ENCODE data around the gene ZNF124.
"Not testable (repeated sequence)": the region's sequence is repeated elsewhere in the genome, so short reads cannot be mapped to it uniquely, and the experiment has no call there.

The ZNF124 gene

DNA sequence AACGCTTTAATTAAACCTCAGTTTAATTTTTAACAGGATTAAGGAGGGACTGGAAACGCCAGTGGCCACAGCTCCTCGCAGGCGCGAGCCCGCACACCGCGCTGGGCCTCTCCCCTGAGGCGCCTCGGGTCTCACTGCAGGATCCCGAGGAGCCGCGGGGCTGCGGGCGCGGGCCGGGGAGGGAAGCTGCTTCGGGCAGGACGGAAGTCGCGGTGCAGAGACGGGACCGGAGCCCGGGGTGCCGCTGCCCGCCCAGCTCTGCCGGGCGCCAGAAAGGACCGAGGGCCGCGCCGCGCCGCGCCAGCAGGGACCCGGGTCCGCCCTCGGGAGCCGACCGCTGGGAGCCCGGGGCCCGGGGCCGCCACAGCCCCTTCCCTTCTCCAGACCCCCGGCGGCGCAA, 377 bp downstream of the ZNF124 start:
- DNase-seq (ENCODE audit: low spot score), result not testable (repeated sequence)

DNA sequence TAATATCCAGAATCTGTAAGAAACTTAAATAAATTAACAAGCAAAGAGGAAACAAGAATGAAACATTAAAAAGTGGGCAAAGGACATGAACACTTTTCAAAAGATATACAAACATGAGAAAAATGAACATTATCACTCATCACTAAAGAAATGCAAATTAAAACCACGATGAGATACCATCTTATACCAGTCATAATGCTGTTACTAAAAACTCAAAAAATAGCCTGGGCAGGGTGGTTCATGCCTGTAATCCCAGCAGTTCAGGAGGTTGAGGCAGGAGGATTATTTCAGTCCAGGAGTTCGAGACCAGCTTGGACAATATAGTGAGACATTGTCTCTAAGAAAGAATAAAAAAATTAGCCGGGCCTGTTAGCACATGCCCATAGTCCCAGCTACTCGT, 6.1 kb downstream of the ZNF124 start:
- no peak for DNase-seq (ENCODE audit: low spot score)

DNA sequence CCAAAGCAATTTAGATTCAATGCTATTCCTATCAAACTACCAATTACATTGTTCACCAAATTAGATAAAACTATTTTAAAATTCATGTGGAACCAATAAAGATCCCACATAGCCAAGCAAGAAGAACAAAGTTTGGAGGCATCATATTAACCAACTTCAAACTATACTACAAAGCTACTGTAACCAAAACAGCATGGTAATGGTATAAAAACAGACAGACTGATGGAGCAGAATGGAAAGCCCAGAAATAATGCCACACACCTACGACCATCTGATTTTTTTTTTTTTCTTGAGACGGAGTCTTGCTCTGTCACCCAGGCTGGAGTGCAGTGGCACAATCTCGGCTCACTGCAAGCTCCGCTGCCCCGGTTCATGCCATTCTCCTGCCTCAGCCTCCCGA, 7.1 kb downstream of the ZNF124 start:
- no peak for DNase-seq (ENCODE audit: low spot score)

DNA sequence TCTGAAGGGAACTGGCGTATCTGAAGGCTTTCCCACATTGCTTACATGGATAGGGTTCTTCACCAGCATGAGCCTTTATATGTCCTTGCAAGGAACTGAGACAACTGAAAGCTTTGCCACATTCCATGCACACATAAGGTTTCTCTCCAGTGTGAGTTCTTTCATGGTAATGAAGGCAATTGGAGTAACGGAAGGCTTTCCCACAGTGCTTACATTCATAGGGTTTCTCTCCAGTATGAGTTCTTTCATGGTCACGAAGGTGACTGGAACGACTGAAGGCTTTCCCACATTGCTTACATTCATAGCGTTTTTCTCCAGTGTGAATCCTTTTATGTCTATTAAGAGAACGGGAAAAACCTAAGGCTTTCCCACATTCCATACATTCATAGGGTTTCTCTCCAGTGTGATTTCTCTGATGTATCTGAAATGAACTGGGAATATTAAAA, 15.0 kb downstream of the ZNF124 start:
- DNase-seq (ENCODE audit: low spot score), result no peak

DNA sequence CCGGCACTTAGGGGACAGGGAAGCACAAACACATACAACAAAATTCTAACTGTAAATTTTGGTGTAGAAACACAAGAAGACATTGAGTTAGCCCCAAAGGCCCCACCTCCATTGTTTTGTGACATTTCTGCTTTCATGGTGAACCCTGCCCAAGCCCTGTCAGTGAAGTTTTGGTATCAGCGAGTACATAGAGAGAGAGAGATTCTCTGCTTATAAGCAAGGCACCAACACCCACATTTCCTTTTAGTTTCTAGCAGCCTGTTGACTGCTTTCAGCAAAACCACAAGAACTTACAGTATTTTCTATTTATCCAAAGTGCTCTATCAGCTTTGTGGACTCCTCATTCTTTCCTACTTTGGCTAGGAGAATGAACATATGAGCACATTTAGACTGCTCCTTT, 24.0 kb downstream of the ZNF124 start:
- no peak for DNase-seq (ENCODE audit: low spot score)

DNA sequence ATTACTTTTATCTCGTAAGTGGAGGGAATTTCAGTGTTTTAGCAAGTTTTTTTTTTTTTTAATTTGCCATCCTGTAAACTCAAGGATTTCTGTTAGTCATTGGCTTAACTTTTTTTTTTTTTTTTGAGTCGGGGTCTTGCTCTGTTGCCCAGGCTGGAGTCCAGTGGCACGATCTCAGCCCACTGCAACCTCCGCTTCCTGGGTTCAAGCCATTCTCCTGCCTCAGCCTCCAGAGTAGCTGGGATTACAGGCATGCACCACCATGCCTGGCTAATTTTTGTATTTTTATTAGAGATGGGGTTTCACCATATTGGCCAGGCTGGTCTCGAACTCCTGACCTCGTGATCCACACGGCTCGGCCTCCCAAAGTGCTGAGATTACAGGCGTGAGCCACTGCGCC, 24.7 kb downstream of the ZNF124 start:
- DNase-seq (ENCODE audit: low spot score), result not testable (repeated sequence)

DNA sequence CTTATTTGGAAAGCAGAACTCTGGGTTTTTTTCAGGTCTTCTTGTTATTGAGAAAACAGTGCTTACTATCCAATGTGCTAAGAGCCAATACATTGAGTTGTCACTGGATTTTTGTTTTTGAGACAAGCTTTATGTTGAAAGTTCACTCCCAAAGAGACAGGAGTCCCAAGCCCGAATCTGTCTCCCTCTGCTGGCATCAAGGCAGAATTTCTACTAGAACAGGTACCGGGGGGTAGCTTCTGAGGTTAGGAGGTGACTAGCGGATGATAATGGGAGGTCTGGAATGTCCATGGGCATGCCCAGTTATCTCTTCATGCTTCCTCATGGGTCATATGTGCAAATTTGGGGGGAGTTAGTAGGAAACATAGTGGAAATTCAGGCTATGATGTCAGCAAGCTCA, 25.1 kb downstream of the ZNF124 start:
- no peak for DNase-seq (ENCODE audit: low spot score)

DNA sequence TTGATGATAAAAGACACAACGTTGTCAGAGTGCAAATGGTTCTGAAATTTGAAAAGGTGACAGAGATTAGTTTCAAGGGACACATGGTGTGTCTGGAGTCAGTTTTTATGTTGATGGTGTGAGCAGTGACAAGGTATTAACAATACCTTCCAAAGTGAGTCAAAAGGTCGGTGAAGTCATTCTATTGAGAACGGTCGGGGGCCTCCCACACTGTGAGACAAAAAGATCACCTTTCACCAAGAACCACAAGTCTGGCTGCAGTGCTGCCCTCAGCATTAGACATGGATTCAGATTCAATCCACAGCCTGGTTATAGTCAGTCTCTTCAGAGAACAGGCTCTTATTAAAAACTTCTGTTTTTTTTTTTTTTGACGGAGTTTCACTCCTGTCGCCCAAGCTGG, 26.5 kb downstream of the ZNF124 start:
- DNase-seq (ENCODE audit: low spot score), result no peak

DNA sequence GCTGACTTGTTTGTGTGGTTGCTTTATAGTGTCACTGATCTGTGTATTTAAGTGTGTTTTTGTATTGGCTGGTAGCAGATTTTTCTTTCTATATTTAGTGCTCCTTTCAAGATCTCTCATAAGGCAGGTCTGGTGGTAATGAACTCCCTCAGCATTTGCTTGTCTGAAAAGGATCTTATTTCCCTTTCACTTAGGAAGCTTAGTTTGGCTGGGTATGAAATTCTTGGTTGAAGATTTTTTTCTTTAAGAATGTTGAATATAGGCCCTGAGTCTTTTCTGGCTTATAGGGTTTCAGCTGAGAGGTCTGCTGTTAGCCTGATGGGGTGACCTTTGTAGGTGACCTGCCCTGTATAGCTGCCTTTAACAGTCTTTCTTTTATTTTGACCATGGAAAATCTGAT, 32.3 kb downstream of the ZNF124 start:
- not testable (repeated sequence) for DNase-seq (ENCODE audit: low spot score)

DNA sequence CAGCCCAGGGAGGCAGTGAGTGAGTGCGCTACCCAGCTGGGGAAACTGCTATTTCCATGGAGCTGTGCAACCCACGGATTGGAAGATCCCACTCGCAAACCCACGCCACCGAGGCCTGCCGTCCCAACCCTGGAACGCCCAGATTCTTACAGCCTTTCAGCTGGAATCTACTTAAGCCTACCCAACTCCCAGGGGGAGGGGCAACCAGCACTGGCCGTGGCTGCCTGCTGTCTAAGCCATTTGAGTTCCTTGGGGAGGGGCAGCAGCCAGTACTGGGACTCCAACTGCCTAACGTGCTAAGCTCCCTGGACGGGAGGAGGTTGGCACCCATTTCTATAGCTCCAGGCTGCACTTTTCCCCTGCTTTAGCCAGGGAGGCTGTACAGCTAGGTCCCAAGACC, 40.6 kb downstream of the ZNF124 start:
- no peak for DNase-seq (ENCODE audit: low spot score)

DNA sequence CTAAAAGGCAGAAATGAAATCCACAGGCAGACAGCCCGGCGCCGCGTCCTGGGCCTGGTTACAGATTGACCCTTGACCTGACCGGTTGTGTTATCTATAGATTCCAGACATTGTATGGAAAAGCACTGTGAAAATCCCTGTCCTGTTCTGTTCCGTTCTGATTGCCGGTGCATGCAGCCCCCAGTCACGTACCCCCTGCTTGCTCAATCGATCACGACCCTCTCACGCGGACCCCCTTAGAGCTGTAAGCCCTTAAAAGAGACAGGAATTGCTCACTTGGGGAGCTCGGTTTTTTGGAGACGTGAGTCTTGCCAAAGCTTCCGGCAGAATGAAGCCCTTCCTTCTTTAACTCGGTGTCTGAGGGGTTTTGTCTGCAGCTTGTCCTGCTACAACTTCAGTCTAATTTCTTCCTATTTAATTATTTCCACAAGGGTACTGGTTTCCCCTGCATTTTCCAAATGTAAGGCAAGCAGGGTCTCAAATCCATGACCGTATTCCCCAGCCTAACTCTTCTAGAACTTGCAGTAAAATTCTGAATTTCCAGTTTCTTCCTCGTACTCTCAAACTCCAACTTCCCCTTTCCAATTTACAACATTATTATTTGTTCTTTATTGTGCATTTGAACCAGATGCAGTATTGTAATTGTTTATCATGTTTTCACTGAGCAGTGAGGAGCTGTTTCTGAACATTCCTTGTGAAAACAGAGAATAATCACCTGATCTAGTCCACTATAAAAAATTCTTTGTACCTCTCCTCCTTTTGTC, 44.1 kb downstream of the ZNF124 start:
- DNase-seq (ENCODE audit: low spot score), result not testable (repeated sequence)

DNA sequence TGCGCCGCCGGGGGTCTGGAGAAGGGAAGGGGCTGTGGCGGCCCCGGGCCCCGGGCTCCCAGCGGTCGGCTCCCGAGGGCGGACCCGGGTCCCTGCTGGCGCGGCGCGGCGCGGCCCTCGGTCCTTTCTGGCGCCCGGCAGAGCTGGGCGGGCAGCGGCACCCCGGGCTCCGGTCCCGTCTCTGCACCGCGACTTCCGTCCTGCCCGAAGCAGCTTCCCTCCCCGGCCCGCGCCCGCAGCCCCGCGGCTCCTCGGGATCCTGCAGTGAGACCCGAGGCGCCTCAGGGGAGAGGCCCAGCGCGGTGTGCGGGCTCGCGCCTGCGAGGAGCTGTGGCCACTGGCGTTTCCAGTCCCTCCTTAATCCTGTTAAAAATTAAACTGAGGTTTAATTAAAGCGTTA, 45.2 kb downstream of the ZNF124 start:
- not testable (repeated sequence) for DNase-seq (ENCODE audit: low spot score)

DNA sequence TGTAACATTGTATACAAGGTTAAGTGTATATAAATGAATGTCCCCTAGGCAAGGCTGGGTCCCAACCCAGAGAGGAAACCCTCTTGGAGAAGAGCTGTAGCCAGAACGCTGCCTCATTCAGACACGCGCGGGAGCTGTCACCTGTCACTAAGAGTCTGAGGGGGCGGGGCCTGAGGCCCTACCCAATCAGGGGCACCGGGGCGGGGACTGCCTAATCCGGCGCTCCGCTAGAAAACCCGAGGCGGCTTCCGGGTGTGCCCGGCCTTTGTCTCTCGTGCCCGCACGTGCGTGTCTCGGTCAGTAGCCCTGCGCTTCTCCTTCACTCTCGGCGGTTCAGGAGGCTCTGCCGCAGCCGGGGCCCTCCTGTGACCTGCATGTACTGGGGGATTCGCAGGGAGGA, 45.7 kb downstream of the ZNF124 start:
- DNase-seq (ENCODE audit: low spot score), result not testable (repeated sequence)

DNA sequence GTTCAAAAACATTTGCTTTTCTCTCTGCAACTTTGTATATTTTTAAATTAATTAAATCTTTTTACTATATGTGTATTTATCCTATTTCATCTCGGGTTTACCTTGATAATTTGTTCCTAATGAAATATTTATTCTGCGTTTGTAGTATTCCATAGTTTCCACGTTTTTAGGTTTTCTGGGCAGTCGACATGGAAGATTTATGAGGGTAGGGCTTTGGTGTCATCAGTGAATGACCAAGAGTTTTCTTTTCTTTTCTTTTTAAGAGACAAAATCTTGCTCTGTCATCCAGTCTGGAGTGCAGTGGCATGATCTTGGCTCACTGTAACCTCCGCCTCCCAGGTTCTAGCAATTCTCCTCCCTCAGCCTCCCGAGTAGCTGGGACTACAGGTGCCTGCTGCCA, 50.4 kb downstream of the ZNF124 start:
- DNase-seq (ENCODE audit: low spot score), result no peak

DNA sequence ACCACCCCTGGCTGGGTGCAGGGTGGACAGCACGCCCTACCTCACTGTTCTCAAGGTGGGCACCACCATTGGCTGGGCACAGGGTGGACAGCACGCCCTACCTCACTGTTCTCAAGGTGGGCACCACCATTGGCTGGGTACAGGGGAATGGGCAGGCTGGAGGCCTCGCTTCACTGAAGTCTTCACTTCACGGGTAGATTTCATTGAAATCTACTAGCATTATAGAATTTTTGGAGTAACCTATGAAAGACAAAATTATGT, 51.5 kb downstream of the ZNF124 start:
- not testable (repeated sequence) for DNase-seq (ENCODE audit: low spot score)

DNA sequence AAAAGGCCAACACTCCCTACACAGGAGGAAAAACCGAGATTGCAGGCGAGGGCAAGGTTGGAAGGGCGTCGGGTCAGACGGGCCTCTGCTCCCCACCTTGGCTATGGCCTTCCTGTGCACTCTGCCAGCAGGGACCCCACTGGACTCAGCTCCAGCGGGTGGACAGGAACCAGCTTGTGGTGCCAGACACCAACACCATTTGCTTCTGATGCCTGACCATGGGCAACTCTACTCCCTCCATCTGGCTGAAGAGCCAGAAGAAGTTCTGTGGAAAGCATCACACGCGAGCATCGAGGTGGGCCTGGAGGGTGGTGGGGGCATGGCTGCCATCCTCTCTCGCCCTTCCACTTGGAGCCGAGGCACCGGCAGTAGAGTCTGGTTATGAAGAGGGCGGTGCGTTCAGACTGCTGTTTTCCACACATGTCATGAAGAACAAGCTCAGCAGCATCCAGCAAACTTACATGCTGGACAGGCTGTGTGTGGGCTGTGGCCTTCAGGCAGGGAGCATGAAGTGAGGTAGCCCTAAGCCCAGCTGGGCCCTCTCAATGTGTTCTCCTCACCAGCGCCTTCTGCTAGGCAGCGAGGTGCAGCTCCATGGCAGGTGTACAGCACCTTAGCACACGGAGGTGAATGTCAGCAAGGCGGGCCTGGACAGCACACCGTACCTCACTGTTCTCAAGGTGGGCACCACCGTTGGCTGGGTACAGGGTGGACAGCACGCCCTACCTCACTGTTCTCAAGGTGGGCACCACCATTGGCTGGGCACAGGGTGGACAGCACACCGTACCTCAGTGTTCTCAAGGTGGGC, 52.0 kb downstream of the ZNF124 start:
- DNase-seq (ENCODE audit: low spot score), result no peak

DNA sequence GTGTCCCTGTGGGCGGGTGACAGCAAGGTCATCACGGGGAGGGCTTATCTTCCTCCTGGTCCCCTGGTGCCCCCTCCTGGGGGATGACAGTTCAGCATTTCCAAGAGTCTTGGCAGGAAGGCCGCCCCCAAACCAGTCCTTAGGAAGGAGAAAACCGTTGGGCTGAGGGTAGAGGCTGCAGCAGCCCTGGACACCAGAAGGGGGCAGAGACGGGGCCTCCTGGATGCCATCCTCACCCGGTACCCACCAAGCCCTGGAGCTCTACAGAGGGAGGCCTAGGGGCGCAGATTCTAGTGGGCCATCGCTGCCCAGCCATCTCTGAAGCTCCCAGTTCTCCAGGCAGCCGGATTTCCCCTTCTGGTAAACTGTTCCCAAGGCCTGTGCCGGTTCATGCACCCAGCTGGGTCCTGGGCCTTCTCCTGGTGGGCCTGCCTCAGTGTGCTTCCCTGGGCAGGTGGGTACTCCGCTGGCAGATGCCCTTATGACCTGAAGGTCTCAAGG, 52.8 kb downstream of the ZNF124 start:
- DNase-seq (ENCODE audit: low spot score), result peak; percentile 37

DNA sequence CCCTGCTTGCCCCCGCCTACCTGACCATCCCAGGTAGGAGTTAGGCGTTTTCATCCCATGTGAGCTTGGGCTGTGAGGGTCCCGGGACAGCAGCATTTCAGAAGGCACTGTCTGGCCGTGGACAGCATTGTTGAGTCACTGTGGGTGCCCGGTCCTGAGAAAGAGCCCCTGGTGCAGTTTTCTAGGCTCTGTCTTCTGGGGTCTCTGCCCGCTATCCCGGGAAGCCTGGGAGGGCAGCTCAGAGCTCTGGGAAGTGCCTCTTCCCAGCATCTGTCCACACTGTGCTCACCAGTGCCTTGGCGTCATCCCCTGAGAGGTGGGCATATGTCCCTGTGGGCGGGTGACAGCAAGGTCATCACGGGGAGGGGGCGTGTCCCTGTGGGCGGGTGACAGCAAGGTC, 56.3 kb downstream of the ZNF124 start:
- DNase-seq (ENCODE audit: low spot score), result no peak

DNA sequence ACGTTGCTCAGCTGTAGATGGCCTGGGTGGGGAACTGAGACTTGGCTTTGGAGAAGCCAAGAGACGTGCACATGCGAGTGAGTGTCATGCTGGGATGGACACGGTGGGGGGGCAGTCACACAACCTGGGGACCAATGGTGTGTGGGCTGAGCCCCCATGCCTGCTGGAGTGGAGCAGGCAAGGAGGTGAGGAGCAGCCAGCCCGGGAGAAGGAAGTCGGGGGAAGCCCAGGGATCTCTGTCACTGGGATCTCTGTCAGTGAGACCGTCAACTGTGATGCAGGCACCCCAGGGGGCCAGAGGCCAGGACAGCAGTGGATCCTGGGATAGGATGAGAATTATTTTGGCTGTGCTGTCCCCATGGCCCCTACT, 56.7 kb downstream of the ZNF124 start:
- no peak for DNase-seq (ENCODE audit: low spot score)

DNA sequence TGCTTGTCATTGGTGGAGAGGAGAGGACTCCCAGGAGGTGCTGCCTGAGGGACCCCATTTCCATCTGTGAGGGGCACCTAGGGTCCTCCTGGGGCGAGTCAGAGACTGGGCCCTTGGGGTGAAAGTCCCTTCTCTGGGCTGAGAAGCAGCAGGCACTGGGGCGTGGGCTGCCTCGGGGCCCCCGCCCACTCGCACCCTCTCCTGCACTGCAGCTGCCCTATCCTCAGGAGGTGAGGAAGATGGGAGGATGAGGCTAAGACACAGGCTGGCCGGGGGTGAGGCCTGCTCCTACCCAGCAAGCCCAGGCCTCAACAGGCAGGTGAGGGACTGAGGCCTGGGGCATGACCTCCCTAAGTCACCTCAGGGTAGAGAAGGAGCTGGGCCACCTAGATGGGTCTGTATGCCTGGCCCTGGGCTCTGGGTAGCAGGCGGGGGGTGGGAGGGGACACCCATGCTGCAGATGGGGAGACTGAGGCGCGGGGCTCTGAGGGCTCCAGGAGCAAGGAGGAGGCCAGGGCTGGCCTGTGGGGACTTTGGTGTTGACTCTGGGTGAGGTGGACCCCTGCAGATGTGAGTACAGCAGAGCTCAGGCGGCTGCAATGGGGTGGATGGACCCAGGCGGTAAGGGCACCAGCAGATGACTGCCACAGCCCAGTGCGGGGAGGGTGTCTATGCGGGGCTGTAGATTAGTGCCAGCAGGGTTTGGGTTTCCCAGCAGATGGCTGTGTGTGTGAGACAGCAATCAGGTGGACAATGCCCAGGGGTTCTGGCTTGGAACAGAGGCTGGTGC, 57.3 kb downstream of the ZNF124 start:
- DNase-seq (ENCODE audit: low spot score), result no peak

DNA sequence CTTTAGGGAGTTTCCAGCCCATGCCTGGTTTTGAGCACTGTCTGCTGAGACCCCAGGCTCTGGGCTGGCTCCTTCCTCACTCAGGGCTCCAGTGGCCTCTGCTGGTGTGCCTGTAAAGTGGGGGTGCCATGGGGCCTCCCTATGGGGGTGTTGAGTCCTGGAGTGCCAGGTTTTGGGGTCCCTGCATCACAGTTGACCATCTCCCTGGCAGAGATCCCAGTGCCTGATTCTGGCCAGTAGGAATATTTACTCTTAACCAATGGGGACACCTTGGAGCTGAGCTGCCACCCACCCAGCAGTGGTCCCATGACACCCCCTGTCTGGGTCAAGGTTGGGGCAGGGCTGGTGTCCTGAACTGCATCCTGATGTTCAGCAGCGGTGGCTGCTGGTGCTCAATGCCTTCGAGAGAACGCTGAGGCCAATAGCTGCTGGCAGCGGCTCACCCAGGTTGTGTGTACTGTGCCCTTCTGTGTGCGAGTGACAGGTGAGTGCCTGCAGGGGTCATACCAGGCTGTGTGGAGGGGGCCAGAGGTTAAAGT, 58.0 kb downstream of the ZNF124 start:
- no peak for DNase-seq (ENCODE audit: low spot score)

DNA sequence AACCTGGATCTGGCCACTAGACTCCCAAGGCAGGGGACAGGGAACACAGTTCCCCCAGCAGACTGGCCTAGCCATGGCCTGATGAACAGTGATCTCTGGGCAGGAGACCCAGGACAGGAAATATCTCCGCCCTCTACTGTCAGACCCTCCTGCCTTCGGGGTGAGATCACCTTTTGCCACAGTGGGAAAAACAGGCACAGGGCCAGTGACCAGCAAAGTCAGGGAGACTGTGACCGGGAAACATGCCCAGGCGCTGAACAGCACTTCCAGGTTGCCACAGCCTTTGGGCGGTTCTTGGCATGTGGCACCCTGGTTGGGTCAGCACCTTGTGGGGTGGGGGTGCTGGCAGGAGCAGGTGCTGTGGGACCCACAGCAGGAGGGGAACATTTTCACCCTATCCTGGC, 58.7 kb downstream of the ZNF124 start:
- no peak for DNase-seq (ENCODE audit: low spot score)

DNA sequence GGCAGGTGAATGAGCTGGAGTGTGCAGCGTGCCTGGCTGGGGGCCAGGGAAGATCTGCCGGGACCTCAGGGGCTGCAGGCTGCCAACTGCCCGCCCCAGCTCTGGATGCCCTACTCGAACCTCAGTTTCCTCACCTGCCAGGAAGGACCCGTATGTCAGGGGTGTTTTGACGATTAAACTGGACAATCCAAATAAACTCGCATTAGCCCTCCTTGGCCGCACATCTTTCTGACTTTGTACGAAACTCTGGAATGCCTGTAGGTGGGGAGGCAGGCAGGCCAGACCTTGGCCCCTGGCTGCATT, 59.4 kb downstream of the ZNF124 start:
- no peak for DNase-seq (ENCODE audit: low spot score)

All from COLO829 (cell line).